IPS DF 6.9 (cell line): ENCODE results near the gene PDCD7.

Experiments used
- DNase-seq: peaks from one replicate; pipeline ENCODE4 v3.0.0-alpha.2; 2013; ENCODE audit warnings: low read depth, low spot score
- H3K27ac ChIP-seq: one replicate; pipeline ENCODE4 v1.5.1; 2013; ENCODE audit warnings: low read length, control low read depth
- H3K27me3 ChIP-seq: 2 replicates; pipeline ENCODE4 v1.6.1; 2013; ENCODE audit warnings: mild to moderate bottlenecking, low read length; ENCODE audit not compliant: control insufficient read depth, insufficient read depth
- H3K36me3 ChIP-seq: 2 replicates; pipeline ENCODE4 v1.6.1; 2013; ENCODE audit warnings: low read length; ENCODE audit not compliant: control insufficient read depth, insufficient read depth
- H3K4me1 ChIP-seq: 2 replicates; pipeline ENCODE4 v1.6.1; 2013; ENCODE audit warnings: low read length; ENCODE audit not compliant: control insufficient read depth, insufficient read depth
- H3K4me3 ChIP-seq: 2 replicates; pipeline ENCODE4 v1.5.1; 2013; ENCODE audit warnings: mild to moderate bottlenecking, low read length
- H3K9me3 ChIP-seq: 2 replicates; pipeline ENCODE4 v1.6.1; 2013; ENCODE audit warnings: low read length, inconsistent platforms; ENCODE audit not compliant: control insufficient read depth, insufficient read depth
- WGBS: extraction: QIAGEN DNeasy Blood & Tissue Kit; methylation state at CpG from one replicate; pipeline ENCODE4 v1.1.7; 2013; ENCODE audit warnings: mixed read lengths, missing lambda C conversion rate; ENCODE audit not compliant: insufficient read length, insufficient coverage; 5-methylcytosine and 5-hydroxymethylcytosine counted together

The PDCD7 gene

DNA sequence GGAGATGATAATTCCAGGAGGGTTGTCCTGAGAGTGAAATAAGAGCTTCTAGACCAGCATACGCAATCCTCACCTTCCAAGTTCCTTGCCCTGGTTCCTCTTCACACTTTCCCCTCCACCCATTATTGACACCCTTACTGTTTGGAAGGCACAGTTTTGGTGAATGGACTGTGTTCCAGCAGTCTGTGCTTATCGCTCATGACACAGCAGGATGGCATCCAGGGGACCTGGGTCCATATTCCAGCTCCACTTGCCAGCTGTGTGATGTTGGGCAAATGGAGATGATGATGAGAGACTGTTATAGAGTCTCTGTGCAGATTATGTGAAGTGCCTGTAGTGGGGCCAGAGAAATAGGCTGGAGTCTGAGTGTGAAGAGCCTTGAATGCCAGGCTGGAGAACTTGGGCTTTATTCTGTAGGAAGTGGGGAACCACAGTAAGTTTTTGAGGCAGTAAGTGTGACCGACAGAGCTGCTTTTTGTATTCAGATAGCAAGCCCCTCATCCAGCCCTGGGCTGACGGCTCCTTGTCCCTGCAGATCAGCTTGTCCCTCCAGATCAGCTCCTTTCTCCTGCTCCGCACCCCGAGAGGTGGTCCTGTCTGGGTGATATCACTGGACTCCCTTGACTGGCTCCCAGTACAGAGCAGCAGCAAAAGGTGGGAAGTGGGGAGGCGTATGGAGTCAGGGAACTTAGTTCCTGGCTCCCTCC lies 49.0 kb downstream of the PDCD7 start:
- no peak for DNase-seq
- WGBS, result no CpG with 5 or more reads among the region's 7 CpGs
- no peak overlapping the region for H3K27ac ChIP-seq
- H3K4me1 ChIP-seq, result peaks cover 11% of the 10 kb centered on the region
- no peak overlapping the region for H3K4me3 ChIP-seq
- no peaks in the 10 kb centered on the region for H3K9me3 ChIP-seq
- H3K36me3 ChIP-seq, result no peaks in the 10 kb centered on the region
- no peaks in the 10 kb centered on the region for H3K27me3 ChIP-seq

GRCh38 chr15:65083262-65083701 lies 50.3 kb downstream of the PDCD7 start:
- Histone ChIP-seq H3K36me3 (no peaks in the 10 kb centered on the region), H3K4me3 (no peak overlapping the region), H3K27me3 (no peaks in the 10 kb centered on the region), H3K9me3 (no peaks in the 10 kb centered on the region), H3K27ac (no peak overlapping the region), H3K4me1 (peaks cover 11% of the 10 kb centered on the region)
- DNase-seq, result no peak
- WGBS, result no CpG with 5 or more reads among the region's 7 CpGs

- no peak for DNase-seq
- H3K27me3 ChIP-seq, result no peaks in the 10 kb centered on the region
- H3K27ac ChIP-seq, result no peak overlapping the region
- peaks cover 14% of the 10 kb centered on the region for H3K4me1 ChIP-seq
- no CpG with 5 or more reads among the region's 7 CpGs for WGBS
- H3K4me3 ChIP-seq, result no peak overlapping the region
- no peaks in the 10 kb centered on the region; the same call in 1 of the 2 replicates for H3K36me3 ChIP-seq
- no peaks in the 10 kb centered on the region for H3K9me3 ChIP-seq
These were observed 51.2 kb downstream of the PDCD7 start for GRCh38 chr15:65082303-65082953.

GRCh38 chr15:65081758-65082157 lies 51.9 kb downstream of the PDCD7 start:
- H3K27ac ChIP-seq, result no peak overlapping the region

GRCh38 chr15:65081270-65081669 lies 52.3 kb downstream of the PDCD7 start:
- Histone ChIP-seq H3K9me3 (no peaks in the 10 kb centered on the region), H3K4me1 (peaks cover 10% of the 10 kb centered on the region), H3K27me3 (no peaks in the 10 kb centered on the region), H3K4me3 (no peak overlapping the region), H3K27ac (no peak overlapping the region), H3K36me3 (peaks cover 2% of the 10 kb centered on the region; the same call in 1 of the 2 replicates)
- WGBS, result no CpG with 5 or more reads among the region's 6 CpGs
- DNase-seq, result no peak

More at GRCh38 chr15:65081758-65082157, 51.9 kb downstream of the PDCD7 start:
- Histone ChIP-seq H3K9me3 (no peaks in the 10 kb centered on the region), H3K4me3 (no peak overlapping the region), H3K27me3 (no peaks in the 10 kb centered on the region), H3K4me1 (peaks cover 13% of the 10 kb centered on the region), H3K36me3 (peaks cover 2% of the 10 kb centered on the region; the same call in 1 of the 2 replicates)
- WGBS, result no CpG with 5 or more reads among the region's 5 CpGs
- no peak for DNase-seq

GRCh38 chr15:65079580-65079979 lies 54.0 kb downstream of the PDCD7 start:
- Histone ChIP-seq H3K36me3 (peaks cover 2% of the 10 kb centered on the region; the same call in 1 of the 2 replicates), H3K9me3 (no peaks in the 10 kb centered on the region), H3K4me3 (no peak overlapping the region), H3K4me1 (peaks cover 10% of the 10 kb centered on the region), H3K27me3 (no peaks in the 10 kb centered on the region), H3K27ac (no peak overlapping the region)
- no peak for DNase-seq
- no CpG with 5 or more reads among the region's 5 CpGs for WGBS

GRCh38 chr15:65077981-65078352 lies 55.6 kb downstream of the PDCD7 start:
- Histone ChIP-seq H3K27ac (no peak overlapping the region), H3K4me1 (peaks cover 4% of the 10 kb centered on the region; the same call in 1 of the 2 replicates), H3K36me3 (peaks cover 2% of the 10 kb centered on the region; the same call in 1 of the 2 replicates), H3K4me3 (no peak overlapping the region), H3K9me3 (no peaks in the 10 kb centered on the region), H3K27me3 (no peaks in the 10 kb centered on the region)
- no CpG with 5 or more reads among the region's 24 CpGs for WGBS
- peak; percentile 75 for DNase-seq

DNA sequence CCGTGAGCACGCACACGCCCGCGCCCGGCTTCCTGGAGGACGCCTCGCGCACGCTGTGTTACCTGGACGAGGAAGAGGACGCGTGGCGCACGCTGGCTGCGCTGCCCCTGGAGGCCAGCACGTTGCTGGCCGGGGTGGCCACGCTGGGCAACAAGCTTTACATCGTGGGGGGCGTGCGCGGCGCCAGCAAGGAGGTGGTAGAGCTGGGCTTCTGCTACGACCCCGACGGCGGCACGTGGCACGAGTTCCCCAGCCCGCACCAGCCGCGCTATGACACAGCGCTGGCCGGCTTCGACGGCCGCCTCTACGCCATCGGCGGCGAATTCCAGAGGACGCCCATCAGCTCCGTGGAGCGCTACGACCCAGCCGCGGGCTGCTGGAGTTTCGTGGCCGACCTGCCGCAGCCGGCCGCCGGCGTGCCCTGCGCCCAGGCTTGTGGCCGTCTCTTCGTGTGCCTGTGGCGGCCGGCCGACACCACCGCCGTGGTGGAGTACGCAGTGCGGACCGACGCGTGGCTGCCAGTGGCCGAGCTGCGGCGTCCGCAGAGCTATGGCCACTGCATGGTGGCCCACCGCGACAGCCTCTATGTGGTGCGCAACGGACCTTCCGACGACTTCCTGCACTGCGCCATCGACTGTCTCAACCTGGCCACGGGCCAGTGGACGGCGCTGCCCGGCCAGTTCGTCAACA lies 56.2 kb downstream of the PDCD7 start:
- DNase-seq, result no peak
- Histone ChIP-seq H3K9me3 (no peaks in the 10 kb centered on the region), H3K4me1 (peaks cover 2% of the 10 kb centered on the region; the same call in 1 of the 2 replicates), H3K27ac (no peak overlapping the region), H3K4me3 (no peak overlapping the region), H3K27me3 (no peaks in the 10 kb centered on the region), H3K36me3 (peaks cover 2% of the 10 kb centered on the region; the same call in 1 of the 2 replicates)
- no CpG with 5 or more reads among the region's 85 CpGs for WGBS

DNA sequence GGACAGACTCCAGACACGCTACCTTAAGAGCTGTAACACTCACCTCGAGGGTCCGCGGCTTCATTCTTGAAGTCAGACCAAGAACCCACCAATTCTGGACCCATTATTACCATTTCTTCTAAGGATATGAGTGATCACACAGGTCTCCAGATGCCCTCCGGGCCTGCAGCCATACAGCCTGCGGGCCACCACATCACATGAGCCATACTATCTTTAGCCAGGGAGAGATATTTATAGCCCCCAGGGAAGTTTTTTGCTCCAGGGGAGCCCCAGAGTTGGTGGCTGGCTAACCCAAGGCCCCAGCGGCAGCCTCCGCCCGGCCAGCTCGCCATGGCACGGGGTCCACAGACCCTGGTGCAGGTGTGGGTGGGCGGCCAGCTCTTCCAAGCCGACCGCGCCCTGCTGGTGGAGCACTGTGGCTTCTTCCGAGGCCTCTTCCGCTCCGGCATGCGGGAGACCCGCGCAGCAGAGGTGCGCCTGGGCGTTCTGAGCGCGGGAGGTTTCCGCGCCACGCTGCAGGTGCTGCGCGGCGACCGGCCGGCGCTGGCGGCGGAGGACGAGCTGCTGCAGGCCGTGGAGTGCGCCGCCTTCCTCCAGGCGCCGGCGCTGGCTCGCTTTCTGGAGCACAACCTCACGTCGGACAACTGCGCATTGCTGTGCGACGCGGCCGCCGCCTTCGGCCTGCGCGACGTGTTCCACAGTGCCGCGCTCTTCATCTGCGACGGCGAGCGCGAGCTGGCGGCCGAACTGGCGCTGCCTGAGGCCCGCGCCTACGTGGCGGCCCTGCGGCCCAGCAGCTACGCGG lies 56.9 kb downstream of the PDCD7 start, which contains the start of gene KBTBD13:
Gene KBTBD13 (plus strand): TSS at position 261 of the 805 bp plus-strand sequence. CDS start 70 bp downstream, at position 331.
- no peak within 1 kb of the TSS for H3K27ac ChIP-seq
- no CpG with 5 or more reads among the region's 73 CpGs for WGBS
- peaks cover 3% of the 10 kb centered on the region; the same call in 1 of the 2 replicates for H3K4me1 ChIP-seq

More for the DNA sequence above, 56.9 kb downstream of the PDCD7 start, which contains the start of gene KBTBD13:
- Histone ChIP-seq H3K9me3 (no peaks in the 10 kb centered on the region), H3K4me3 (no peak within 1 kb of the TSS), H3K27me3 (no peaks in the 10 kb centered on the region), H3K36me3 (peaks cover 2% of the 10 kb centered on the region; the same call in 1 of the 2 replicates)
- no peak for DNase-seq
